ENCODE data around the gene MOSPD2.

MOSPD2 gene

GRCh38 chrX:14872851-14873675 lies at the start of gene MOSPD2, which contains the start of gene FANCB:
Gene MOSPD2 (plus strand): TSS chrX:14873421. CDS start chrX:14873529, 108 bp downstream.
Gene FANCB (minus strand): TSS chrX:14873069. CDS start chrX:14865510, 7,559 bp downstream.
- peak; percentile 98 for DNase-seq
- in situ Hi-C loops (cut with MboI; ENCODE audit: low pct_unique_long_range_greater_than_20kb, low sequenced_read_pairs), result no loop called here

- in situ Hi-C loops (cut with MboI; ENCODE audit: low pct_unique_long_range_greater_than_20kb, low sequenced_read_pairs), result no loop called here
- DNase-seq, result no peak
These were observed 47.4 kb upstream of the MOSPD2 start for GRCh38 chrX:14825851-14826250.

GRCh38 chrX:14826319-14826718 lies 46.9 kb upstream of the MOSPD2 start:
- in situ Hi-C loops (cut with MboI; ENCODE audit: low pct_unique_long_range_greater_than_20kb, low sequenced_read_pairs), result no loop called here
- DNase-seq, result no peak

GRCh38 chrX:14829643-14830042 lies 43.6 kb upstream of the MOSPD2 start:
- no peak for DNase-seq
- in situ Hi-C loops (cut with MboI; ENCODE audit: low pct_unique_long_range_greater_than_20kb, low sequenced_read_pairs), result no loop called here

GRCh38 chrX:14832151-14832550 lies 41.1 kb upstream of the MOSPD2 start:
- in situ Hi-C loops (cut with MboI; ENCODE audit: low pct_unique_long_range_greater_than_20kb, low sequenced_read_pairs), result no loop called here
- DNase-seq, result no peak

GRCh38 chrX:14832586-14832985 lies 40.6 kb upstream of the MOSPD2 start:
- in situ Hi-C loops (cut with MboI; ENCODE audit: low pct_unique_long_range_greater_than_20kb, low sequenced_read_pairs), result no loop called here
- DNase-seq, result no peak

GRCh38 chrX:14837155-14837554 lies 36.1 kb upstream of the MOSPD2 start:
- no peak for DNase-seq
- in situ Hi-C loops (cut with MboI; ENCODE audit: low pct_unique_long_range_greater_than_20kb, low sequenced_read_pairs), result no loop called here

- no peak for DNase-seq
- in situ Hi-C loops (cut with MboI; ENCODE audit: low pct_unique_long_range_greater_than_20kb, low sequenced_read_pairs), result no loop called here
These were observed 29.6 kb upstream of the MOSPD2 start for GRCh38 chrX:14843666-14844065.

GRCh38 chrX:14851526-14851925 lies 21.7 kb upstream of the MOSPD2 start:
- no peak for DNase-seq
- in situ Hi-C loops (cut with MboI; ENCODE audit: low pct_unique_long_range_greater_than_20kb, low sequenced_read_pairs), result no loop called here

GRCh38 chrX:14864631-14865030 lies 8.6 kb upstream of the MOSPD2 start:
- DNase-seq, result no peak

GRCh38 chrX:14865201-14865600 lies 8.0 kb upstream of the MOSPD2 start:
- DNase-seq, result no peak
- in situ Hi-C loops (cut with MboI; ENCODE audit: low pct_unique_long_range_greater_than_20kb, low sequenced_read_pairs), result no loop called here

More at GRCh38 chrX:14864631-14865030, 8.6 kb upstream of the MOSPD2 start:
- in situ Hi-C loops (cut with MboI; ENCODE audit: low pct_unique_long_range_greater_than_20kb, low sequenced_read_pairs), result no loop called here

GRCh38 chrX:14871767-14872166 lies 1.5 kb upstream of the MOSPD2 start:
- in situ Hi-C loops (cut with MboI; ENCODE audit: low pct_unique_long_range_greater_than_20kb, low sequenced_read_pairs), result no loop called here
- no peak for DNase-seq

- peak; percentile 16 for DNase-seq
- in situ Hi-C loops (cut with MboI; ENCODE audit: low pct_unique_long_range_greater_than_20kb, low sequenced_read_pairs), result no loop called here
These were observed 866 bp upstream of the MOSPD2 start for GRCh38 chrX:14872355-14872754.

GRCh38 chrX:14873676-14874049 lies 442 bp downstream of the MOSPD2 start:
- DNase-seq, result no peak
- in situ Hi-C loops (cut with MboI; ENCODE audit: low pct_unique_long_range_greater_than_20kb, low sequenced_read_pairs), result no loop called here

- DNase-seq, result no peak
- in situ Hi-C loops (cut with MboI; ENCODE audit: low pct_unique_long_range_greater_than_20kb, low sequenced_read_pairs), result no loop called here
These were observed 2.4 kb downstream of the MOSPD2 start for GRCh38 chrX:14875624-14876023.

GRCh38 chrX:14883826-14884225 lies 10.6 kb downstream of the MOSPD2 start:
- no peak for DNase-seq
- in situ Hi-C loops (cut with MboI; ENCODE audit: low pct_unique_long_range_greater_than_20kb, low sequenced_read_pairs), result no loop called here

GRCh38 chrX:14884714-14885113 lies 11.5 kb downstream of the MOSPD2 start:
- DNase-seq, result no peak

GRCh38 chrX:14886252-14886651 lies 13.0 kb downstream of the MOSPD2 start:
- in situ Hi-C loops (cut with MboI; ENCODE audit: low pct_unique_long_range_greater_than_20kb, low sequenced_read_pairs), result no loop called here

More at GRCh38 chrX:14884714-14885113, 11.5 kb downstream of the MOSPD2 start:
- in situ Hi-C loops (cut with MboI; ENCODE audit: low pct_unique_long_range_greater_than_20kb, low sequenced_read_pairs), result no loop called here

GRCh38 chrX:14896273-14896672 lies 23.1 kb downstream of the MOSPD2 start:
- DNase-seq, result no peak
- in situ Hi-C loops (cut with MboI; ENCODE audit: low pct_unique_long_range_greater_than_20kb, low sequenced_read_pairs), result no loop called here

More at GRCh38 chrX:14886252-14886651, 13.0 kb downstream of the MOSPD2 start:
- no peak for DNase-seq

- DNase-seq, result no peak
- in situ Hi-C loops (cut with MboI; ENCODE audit: low pct_unique_long_range_greater_than_20kb, low sequenced_read_pairs), result no loop called here
These were observed 23.8 kb downstream of the MOSPD2 start for GRCh38 chrX:14897042-14897441.

GRCh38 chrX:14899607-14900006 lies 26.4 kb downstream of the MOSPD2 start:
- DNase-seq, result no peak
- in situ Hi-C loops (cut with MboI; ENCODE audit: low pct_unique_long_range_greater_than_20kb, low sequenced_read_pairs), result no loop called here
